Measurements from ENCODE around the gene ZBED4.

DNA sequence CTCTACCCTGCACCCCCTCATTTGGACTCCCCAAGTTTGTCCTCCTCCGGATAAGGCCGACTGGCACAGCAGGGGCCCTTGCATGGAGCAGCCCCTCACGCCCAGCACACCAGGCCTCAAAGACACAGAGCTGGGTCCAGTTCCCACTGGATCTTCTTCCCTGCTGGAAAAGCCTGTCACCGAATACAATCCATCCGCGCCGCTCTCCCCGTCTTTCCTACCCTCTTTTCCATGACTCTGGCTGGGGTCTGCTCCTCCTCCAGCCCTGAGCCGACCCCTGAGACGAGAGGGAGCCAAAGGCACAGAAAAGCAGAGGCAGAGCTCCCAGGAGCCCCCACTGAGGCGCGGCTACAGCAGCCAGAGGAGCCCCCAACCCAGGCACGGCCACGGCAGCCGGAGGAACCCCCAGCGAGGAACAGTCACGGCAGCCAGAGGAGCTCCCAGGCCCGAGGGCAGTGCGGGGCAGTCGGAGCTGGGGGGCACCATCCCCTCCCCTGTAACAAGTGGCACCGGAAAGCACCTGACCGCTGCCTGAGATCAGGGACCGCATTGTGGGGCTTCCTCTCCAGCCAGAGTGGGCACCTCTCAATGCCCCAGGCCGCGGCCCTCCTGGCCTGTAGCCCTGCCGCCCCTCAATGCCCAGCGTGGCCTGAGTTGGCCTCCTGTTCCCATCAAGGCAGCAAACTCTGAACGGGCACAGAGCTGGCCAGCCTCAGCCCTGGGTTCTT, 52.6 kb downstream of the ZBED4 start:
- no peak for TF ChIP-seq CTCF (IDR thresholded peaks at IDR 0.05; ENCODE audit: low read length)
- no peak for TF ChIP-seq EZH2 (IDR thresholded peaks at IDR 0.05; ENCODE audit: borderline replicate concordance, low read length)

All from OCI-LY1 (cell line).